ENCODE data around the gene DPEP2. TPM values are rescaled to one million over a fixed set of nuclear protein-coding genes. Genes with fewer than 3 reads are reported as not detected.

DPEP2 gene
- total and polyA plus RNA-seq, 2 of the 4 experiments (the other 2 are of a cell fraction) = not detected

DNA sequence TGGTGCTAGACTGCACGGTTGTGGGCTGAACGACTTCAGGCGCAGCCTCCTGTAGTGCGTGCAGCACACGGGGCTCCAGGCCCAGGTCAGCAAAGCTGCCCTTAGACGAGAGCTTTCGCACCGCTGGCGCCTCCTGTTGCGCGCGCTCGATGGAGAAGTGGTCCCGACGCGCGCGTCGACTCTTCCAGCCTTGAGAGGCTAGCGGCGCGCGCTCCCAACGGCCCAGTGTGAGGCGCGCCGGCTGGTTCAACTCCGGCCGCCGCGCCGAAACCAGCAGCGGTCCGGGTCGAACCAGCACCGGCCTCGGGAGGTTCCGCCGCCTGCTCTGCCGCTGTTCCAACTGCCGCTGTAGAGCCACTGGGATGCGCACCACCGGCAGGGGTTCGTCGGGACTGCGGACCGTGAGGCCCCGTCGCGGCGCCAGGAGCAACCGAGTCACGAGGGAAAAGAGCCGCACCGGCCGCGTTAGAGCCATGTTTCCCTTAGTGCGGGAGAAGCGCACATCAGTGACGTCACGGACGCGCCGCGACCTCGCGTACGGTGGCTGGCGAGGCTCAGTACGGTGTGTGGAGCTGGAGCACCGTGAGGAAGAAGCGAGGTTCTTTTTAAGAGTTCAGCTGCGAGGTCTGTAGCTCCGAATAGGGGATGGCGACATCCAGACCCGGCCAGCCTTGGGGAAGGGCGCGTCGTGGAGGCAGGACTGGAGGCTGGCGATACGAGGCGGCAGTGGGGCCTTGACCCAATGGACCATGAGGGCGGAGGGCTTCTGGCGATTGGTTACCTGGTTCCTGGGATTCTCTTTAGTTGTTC, 23.6 kb upstream of the DPEP2 start, which contains the start of the genes DDX28 and DUS2:
Gene DDX28 (minus strand): TSS at position 505 of the 810 bp plus-strand sequence. CDS start 30 bp downstream, at position 475.
Gene DUS2 (plus strand): TSS at position 557 of the 810 bp plus-strand sequence. CDS start 14,740 bp downstream, outside the sequence.
- no peaks in the 10 kb centered on the region for H3K9me3 ChIP-seq (ENCODE audit: control insufficient read depth, insufficient read depth, low read length)
- peak within 1 kb of the TSS; percentile 92 for H3K9ac ChIP-seq (ENCODE audit: low read depth, low read length)
- no peaks in the 10 kb centered on the region for H4K20me1 ChIP-seq (ENCODE audit: insufficient read depth, low read length)
- H2BK15ac ChIP-seq (ENCODE audit: low read depth, low read length) = peak within 1 kb of the TSS; percentile 60; the same call in 1 of the 3 replicates
- H4K5ac ChIP-seq (ENCODE audit: low read depth, low read length) = peak within 1 kb of the TSS; percentile 98
- BruUV-seq (replicated peaks) = no TSS peak
- ChIA-PET POLR2A (ENCODE audit: unreplicated experiment) (interaction anchor here (0.8 kb wide), 1 partner anchor 19 kb away, joined by 19 read pairs; no protein-coding TSS in a partner anchor), CTCF (interaction anchor here (1.4 kb wide), 1 partner anchor 18 kb away, joined by 6 read pairs; no protein-coding TSS in a partner anchor)
- peak within 1 kb of the TSS; percentile 98 for H3K4ac ChIP-seq (ENCODE audit: low read depth, low read length)
- 0% methylated on average over 75 of the region's 84 CpGs; no CpG with 5 or more reads in 1 of the 2 experiments for WGBS, 2 experiments (ENCODE audit: extremely low coverage in 2 of 2, insufficient read length in 1 of 2)
- ATAC-seq (ENCODE audit: low read depth) = peak; percentile 97
- peaks cover 7% of the 10 kb centered on the region for H3K36me3 ChIP-seq (ENCODE audit: control insufficient read depth, insufficient read depth, low read length)
- dilution Hi-C loops (cut with HindIII; ENCODE audit: low sequenced_read_pairs, unreplicated experiment) (no loop called here), in situ Hi-C loops (cut with MboI; ENCODE audit: low sequenced_read_pairs) (no loop called here), intact Hi-C loops (cut with micrococcal nuclease) (no loop called here)
- no peak within 1 kb of the TSS for H2BK20ac ChIP-seq (ENCODE audit: low read depth, low read length)
- peak within 1 kb of the TSS; percentile 99 for H2AK5ac ChIP-seq (ENCODE audit: low read depth, low read length)
- peak within 1 kb of the TSS; percentile 83 for H3K27ac ChIP-seq (ENCODE audit: insufficient read depth, low read length)
- H4K91ac ChIP-seq (ENCODE audit: insufficient read depth, low read depth, low read length) = peak within 1 kb of the TSS; percentile 96
- peaks cover 7% of the 10 kb centered on the region for H3K4me1 ChIP-seq (ENCODE audit: control insufficient read depth, insufficient read depth, low read length)
- H3K27me3 ChIP-seq (ENCODE audit: control insufficient read depth, insufficient read depth, low read length) = no peaks in the 10 kb centered on the region
- H2AK9ac ChIP-seq (replicated peaks; ENCODE audit: low read depth, low read length, poor library complexity) = peak within 1 kb of the TSS; percentile 98
- peak within 1 kb of the TSS; percentile 82 for H3K4me3 ChIP-seq (ENCODE audit: insufficient read depth, low read depth, low read length)
- peaks cover 5% of the 10 kb centered on the region for H3K9me1 ChIP-seq (ENCODE audit: insufficient read depth, low read length)
- H3K18ac ChIP-seq (ENCODE audit: low read depth, low read length) = peak within 1 kb of the TSS; percentile 58
- H3K4me2 ChIP-seq (ENCODE audit: low read depth, low read length) = peak within 1 kb of the TSS; percentile 93
- peak within 1 kb of the TSS; percentile 94 for H3K56ac ChIP-seq (ENCODE audit: extremely low read depth, insufficient read depth, low read length)
- H2AFZ ChIP-seq (replicated peaks; ENCODE audit: low read length, poor library complexity) = peak within 1 kb of the TSS; percentile 100
- H3K14ac ChIP-seq (replicated peaks; ENCODE audit: low read depth, low read length) = peak within 1 kb of the TSS; percentile 99
- peak within 1 kb of the TSS; percentile 78; the same call in 1 of the 2 replicates for H2BK120ac ChIP-seq (ENCODE audit: low read depth, low read length)
- H2BK5ac ChIP-seq (ENCODE audit: low read depth, low read length, poor library complexity, severe bottlenecking) = peak within 1 kb of the TSS; percentile 80
- peak; percentile 91 for DNase-seq
- H4K8ac ChIP-seq (ENCODE audit: low read depth in 2 of 2, low read length in 2 of 2) = peak within 1 kb of the TSS; percentile 88 to 98
- H3K79me1 ChIP-seq (ENCODE audit: low read depth in 1 of 2, low read length in 2 of 2) = peaks cover 24 to 45% of the 10 kb centered on the region in 2 experiments
- H3K23ac ChIP-seq (ENCODE audit: low read depth, low read length) = peak within 1 kb of the TSS; percentile 99
- peak; percentile 44; the same call in 1 of the 2 replicates for TF ChIP-seq NFE2L2 (IDR thresholded peaks at IDR 0.05; ENCODE audit: low read depth, low read length)
- TF ChIP-seq CEBPB (IDR thresholded peaks at IDR 0.05; ENCODE audit: low read depth, low read length) = no peak
- TF ChIP-seq, protein P1, sequence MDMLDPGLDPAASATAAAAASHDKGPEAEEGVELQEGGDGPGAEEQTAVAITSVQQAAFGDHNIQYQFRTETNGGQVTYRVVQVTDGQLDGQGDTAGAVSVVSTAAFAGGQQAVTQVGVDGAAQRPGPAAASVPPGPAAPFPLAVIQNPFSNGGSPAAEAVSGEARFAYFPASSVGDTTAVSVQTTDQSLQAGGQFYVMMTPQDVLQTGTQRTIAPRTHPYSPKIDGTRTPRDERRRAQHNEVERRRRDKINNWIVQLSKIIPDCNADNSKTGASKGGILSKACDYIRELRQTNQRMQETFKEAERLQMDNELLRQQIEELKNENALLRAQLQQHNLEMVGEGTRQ (IDR thresholded peaks at IDR 0.05; ENCODE audit: low read depth, low read length) = peak; percentile 37; the same call in 1 of the 2 replicates
- TF ChIP-seq CHD1 (IDR thresholded peaks at IDR 0.05; ENCODE audit: low read depth, low read length) = no peak
- no peak for TF ChIP-seq SMC3 (IDR thresholded peaks at IDR 0.05; ENCODE audit: low read depth, low read length)
- peak; percentile 97 for TF ChIP-seq MXI1 (IDR thresholded peaks at IDR 0.05; ENCODE audit: borderline replicate concordance, low read depth, low read length)
- no peak for TF ChIP-seq RAD21 (IDR thresholded peaks at IDR 0.05; ENCODE audit: low read length)
- TF ChIP-seq MAFK (IDR thresholded peaks at IDR 0.05; ENCODE audit: low read depth, low read length) = no peak
- TF ChIP-seq POLR2A (IDR thresholded peaks at IDR 0.05; ENCODE audit: low read depth, low read length) = peak; percentile 77; the same call in 1 of the 2 replicates
- peak; percentile 49; the same call in 1 of the 2 replicates for TF ChIP-seq MAZ (IDR thresholded peaks at IDR 0.05; ENCODE audit: borderline replicate concordance, low read depth, low read length)
- TF ChIP-seq, protein P2, sequence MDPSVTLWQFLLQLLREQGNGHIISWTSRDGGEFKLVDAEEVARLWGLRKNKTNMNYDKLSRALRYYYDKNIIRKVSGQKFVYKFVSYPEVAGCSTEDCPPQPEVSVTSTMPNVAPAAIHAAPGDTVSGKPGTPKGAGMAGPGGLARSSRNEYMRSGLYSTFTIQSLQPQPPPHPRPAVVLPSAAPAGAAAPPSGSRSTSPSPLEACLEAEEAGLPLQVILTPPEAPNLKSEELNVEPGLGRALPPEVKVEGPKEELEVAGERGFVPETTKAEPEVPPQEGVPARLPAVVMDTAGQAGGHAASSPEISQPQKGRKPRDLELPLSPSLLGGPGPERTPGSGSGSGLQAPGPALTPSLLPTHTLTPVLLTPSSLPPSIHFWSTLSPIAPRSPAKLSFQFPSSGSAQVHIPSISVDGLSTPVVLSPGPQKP (IDR thresholded peaks at IDR 0.05; ENCODE audit: borderline replicate concordance, low read depth, low read length) = no peak
- no peak for TF ChIP-seq FOS (IDR thresholded peaks at IDR 0.05; ENCODE audit: low read depth, low read length)
- no peak for TF ChIP-seq BHLHE40 (IDR thresholded peaks at IDR 0.05; ENCODE audit: low read depth, low read length)
- TF ChIP-seq RCOR1 (IDR thresholded peaks at IDR 0.05; ENCODE audit: insufficient replicate concordance, low read length) = no peak
- no peak for TF ChIP-seq RFX5 (IDR thresholded peaks at IDR 0.05; ENCODE audit: low read depth, low read length)

All from IMR-90 (cell line).